HG02870 (cell line): ENCODE results near the gene RHEX.
"Not testable (repeated sequence)": the region's sequence is repeated elsewhere in the genome, so short reads cannot be mapped to it uniquely, and the experiment has no call there.

ENCODE experiments used
- ATAC-seq: cut with Tn5 transposase; IDR thresholded peaks from one replicate; pipeline ENCODE4 v1.9.1; 2021; ENCODE audit warnings: mild to moderate bottlenecking, moderate library complexity; ENCODE audit not compliant: unreplicated experiment

Gene RHEX

GRCh38 chr1:206052919-206053610 is at the start of gene RHEX:
Gene RHEX (plus strand): TSS chr1:206053173. CDS start chr1:206097829, 44,656 bp downstream.
- ATAC-seq = not testable (repeated sequence)

DNA sequence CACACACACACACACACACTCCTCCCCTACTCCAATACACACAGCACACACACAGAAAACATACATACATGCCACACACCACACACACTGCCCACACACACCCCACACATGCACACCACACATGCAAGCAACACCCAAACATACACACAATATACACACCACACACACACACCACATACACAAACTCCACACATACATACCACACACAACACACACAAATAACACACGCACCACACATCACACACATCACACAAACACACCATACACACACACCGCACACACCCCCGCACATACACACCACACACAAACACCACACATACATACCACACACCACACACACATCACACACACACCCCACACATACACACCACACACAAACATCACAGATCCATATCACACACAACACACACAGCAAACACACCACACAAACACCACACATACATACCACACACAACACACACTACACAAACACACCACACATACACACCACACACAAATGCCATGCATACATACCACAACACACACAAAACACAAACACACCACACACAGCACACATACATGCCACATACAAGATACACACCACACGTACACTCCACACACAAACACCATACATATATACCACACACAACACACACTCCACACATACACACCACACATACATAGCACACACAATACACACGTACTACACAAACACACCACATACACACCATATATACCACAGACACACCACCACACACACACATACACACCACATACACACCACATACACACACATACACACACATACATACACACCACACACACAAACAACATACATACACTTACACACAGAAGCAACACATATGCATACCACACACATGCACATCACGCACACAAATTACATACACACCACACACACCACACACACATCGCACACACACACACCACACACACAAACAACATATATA is 48.8 kb upstream of the RHEX start:
- no peak for ATAC-seq

DNA sequence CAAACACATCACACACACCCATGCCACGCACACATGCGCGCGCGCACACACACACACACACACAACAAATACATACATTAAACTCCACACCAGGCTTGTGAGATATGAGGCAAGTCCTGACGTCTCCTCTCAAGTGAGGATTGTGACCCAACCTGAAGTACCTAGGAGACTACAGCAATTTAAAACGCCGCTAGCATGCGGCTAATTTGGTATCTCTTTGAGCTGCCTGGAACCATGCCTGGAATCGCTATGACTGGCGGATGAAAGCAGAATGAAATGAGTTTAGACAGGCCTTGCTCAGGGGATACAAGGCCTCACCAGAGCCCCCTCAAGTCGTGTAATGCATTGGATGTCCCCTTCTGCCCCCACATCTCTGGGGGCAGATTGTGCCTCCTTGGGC is 48.1 kb upstream of the RHEX start:
- no peak for ATAC-seq

GRCh38 chr1:206005234-206005633 is 47.7 kb upstream of the RHEX start:
- no peak for ATAC-seq

GRCh38 chr1:206005778-206006180 is 47.2 kb upstream of the RHEX start:
- no peak for ATAC-seq

DNA sequence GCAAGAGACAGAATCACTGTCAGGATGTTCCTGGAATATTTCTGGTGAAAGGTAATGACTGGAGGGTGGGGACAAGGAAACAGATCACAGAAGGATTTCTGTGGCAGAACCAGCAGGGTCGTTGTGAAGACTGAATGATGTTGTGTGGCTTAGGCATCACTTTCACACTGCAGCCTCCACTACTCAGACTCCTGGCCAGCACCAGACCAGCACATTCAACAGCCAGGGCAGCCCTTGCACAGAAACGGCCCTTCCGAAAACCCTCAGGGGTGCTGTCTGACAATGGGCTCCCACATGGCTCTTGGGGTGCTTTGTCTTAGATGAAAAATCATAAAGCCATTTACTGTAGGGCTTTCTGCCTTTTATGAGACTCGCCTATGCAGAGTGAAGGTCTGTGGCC is 46.0 kb upstream of the RHEX start:
- no peak for ATAC-seq

GRCh38 chr1:206010060-206010459 is 42.9 kb upstream of the RHEX start:
- no peak for ATAC-seq

GRCh38 chr1:206011057-206011456 is 41.9 kb upstream of the RHEX start:
- no peak for ATAC-seq

- ATAC-seq = peak; percentile 93
These were observed 40.7 kb upstream of the RHEX start for GRCh38 chr1:206012086-206012859.

- no peak for ATAC-seq
These were observed 39.8 kb upstream of the RHEX start for GRCh38 chr1:206013026-206013795.

DNA sequence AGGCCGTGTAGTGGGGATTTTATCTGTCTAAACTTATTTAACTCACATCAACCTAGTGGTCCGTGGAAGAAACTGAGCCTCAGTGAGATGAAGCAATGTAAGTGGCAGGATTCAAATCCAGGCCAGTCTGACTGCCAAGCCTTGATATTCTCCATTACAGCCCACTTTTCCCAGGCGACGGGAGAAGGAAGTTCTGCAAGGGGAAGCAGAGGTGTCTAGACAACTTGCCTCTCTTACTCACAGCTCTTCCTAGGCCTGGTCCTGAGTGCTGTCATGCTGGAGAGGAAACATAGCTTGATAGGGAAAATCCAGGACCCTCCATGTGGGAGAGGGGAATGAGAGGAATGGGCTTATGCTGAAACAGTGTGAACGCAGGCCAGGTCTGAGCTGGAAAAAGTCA is 38.4 kb upstream of the RHEX start:
- ATAC-seq = no peak

DNA sequence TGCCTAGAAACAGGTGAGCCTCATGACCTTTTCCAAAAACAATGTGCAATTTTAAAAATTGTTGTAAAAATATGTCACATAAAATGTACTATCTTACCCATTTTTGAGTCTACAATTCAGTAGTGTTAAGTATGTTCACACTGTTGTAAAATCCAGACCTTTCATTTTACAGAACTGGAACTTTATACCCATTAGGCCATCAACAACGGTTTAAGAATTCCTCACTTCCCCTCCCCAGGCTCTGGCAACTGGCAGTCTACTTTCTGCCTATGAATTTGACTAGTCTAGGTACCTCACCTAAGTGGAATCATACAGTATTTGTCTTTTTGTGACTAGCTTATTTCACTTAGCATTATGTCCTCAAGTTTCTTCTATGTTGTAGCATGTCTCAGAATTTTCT is 37.9 kb upstream of the RHEX start:
- no peak for ATAC-seq

DNA sequence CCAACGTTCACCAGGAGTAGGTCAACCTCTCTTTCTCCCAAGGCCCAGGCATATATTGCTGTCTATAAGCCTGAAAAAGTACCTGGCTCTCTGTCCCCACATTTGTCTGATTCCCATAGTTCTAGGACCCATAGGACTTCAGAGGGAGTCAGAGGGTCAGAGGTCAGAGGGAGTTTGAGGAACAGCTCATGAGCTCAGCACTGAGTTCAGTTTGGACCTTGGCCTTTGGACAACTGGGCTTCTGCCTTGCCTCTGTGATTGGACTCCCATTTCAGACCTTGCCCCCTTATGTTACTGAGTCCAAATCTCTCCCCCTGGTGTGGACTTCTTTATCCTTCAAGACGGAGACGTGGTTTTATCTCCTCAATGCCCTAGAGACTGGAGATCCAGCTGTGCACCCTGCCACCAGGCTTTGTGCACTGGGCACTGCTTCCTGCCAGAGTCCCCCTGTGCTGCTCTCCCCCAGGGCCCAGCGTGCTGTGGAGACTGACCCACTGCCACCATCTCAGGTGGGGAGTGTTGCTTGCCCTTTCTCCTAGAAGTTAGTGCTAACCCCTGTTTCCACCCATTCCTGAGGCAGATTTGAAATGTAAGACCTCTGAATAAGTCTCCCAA is 32.5 kb upstream of the RHEX start:
- ATAC-seq = no peak

DNA sequence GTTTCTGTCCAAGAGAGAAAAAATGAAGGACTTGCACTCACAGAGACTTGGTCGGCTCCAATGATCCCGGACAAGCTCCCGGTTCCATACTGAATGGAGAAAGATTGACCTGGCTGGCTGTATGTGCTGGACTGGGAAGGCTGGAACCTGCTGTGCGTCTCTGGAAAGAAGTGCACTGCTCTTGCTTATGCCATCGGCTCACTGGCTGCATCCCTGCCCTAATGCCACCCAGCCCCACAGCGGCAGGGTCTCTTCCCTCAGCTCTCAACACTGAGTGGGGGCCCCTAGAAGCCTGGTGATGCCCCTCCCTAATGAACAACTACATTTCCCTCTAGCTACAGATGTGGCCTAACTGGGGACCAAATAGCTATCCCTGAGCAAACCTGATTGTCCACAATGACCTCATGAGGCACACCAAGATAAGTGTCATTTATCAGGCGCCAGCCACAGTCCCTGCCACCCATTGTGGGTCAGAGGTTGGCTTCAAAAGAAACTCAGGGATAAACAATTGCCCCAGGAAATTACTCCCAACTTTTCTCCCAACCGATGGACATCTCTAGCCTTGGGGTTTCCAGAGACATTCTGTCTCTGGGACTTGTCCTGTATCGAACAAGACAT is 31.9 kb upstream of the RHEX start:
- no peak for ATAC-seq

DNA sequence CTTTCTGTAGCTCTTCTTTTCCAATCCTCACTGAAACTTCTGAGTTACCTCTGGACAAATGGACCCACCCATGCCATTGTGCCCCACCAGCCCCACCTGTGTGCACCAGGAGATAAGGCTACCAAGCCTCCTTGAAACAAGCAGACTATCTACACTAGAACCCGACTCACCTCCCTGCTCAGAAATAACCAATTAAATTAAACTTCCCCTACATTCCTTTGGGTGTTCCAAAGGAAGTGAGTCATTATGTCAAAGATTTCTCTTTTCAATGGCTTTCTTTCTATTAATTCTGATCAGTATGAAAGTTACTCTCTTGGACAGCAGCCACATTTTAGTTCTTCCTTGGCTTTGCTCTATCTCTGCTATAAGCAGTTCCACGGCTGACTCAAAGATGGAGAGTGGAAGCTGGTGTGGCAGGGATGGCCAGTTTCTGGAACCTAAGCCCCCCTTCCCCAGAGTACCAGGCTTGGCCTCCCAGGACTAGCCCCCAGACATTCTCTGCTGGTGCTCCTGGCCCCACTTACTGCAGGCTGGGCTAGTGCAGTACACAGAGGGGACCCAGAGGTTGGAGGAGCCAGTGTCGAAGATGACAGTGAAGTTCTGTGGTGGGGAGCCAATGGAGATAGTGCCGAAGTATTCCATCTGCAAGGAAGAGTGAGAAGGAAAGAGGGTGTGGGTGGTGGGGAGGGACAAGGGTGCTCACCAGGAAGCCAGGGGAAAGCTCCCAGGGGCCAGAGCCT is 31.2 kb upstream of the RHEX start:
- no peak for ATAC-seq

DNA sequence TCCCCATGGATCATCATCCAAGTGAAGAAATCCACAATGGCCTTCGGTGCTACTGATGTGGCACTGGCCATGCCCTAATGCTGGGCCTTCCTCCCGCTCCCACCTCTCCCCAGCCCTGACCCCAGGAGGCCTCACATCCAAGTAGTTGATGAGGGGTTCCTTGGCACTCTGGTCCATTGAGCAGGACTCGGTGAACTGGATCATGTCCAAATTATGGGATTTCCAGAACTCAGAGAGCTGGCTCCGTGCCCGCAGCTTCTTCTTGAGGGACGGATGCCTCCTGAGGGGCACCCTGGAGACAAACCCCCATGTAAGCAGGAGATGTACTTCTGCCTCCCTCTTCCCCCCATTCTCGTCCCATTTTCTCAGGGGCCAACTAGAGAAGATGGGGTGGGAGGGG is 30.2 kb upstream of the RHEX start:
- no peak for ATAC-seq

DNA sequence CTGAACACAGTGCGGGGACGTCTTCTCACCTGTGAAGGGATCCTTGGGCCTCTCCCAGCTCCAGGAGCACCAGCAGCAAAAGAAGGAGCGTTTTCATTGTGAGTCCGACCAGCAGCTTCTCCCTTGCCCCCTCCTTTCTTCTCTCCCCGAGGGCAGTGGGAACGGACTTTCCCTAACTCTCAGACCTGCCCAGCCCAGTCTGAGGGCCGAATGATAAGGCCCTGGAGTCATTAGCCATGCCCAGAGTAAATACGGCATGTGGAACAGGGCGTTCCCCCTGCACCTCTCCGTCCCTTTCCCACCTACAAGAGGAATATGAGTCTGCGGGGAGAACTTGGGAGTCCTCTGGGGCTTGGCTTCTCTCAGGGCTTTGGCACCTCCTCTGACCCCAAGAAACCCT is 29.3 kb upstream of the RHEX start, which contains the start of gene CTSE:
TSS of gene CTSE (minus strand) at position 201 of the 400 bp plus-strand sequence. CDS start at position 97, 104 bp downstream.
- no peak for ATAC-seq

GRCh38 chr1:206025283-206025820 is 27.6 kb upstream of the RHEX start:
- ATAC-seq = no peak

DNA sequence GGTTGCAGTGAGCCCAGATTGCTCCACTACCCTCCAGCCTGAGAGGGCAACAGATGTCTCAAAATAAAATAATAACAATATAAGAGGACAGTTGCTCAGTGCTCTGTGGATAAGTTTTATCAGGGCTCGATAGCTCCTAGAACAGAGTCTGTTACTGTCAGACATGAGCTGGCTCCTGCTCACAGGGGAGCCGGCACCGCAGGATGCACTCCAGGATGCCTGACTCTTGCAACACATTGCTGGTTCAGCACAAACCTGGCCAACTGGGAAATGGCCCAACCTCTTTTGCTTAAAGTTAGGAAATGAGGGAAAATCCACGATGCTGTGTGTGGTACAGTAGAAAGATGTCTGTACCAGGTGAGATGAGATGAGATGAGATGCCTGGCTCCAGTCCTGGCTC is 23.5 kb upstream of the RHEX start:
- ATAC-seq = no peak
